Posterior cingulate gyrus (tissue), 11 donors: Measurements from ENCODE around the gene TULP4.

ENCODE experiments used
- DNase-seq, 10 donors: peaks; one replicate each; pipeline versions ENCODE4 v3.0.0 to v3.0.0-alpha.2; 2020 to 2021; ENCODE audit warnings: mixed read lengths in 3 of 10
- intact Hi-C: fragments of 100-400 bp; cut with DNase I; formaldehyde crosslinking; loops from one replicate; pipeline ENCODE4 v1.15.1; 2023

TULP4 gene

GRCh38 chr6:158413814-158414565 lies 101.7 kb downstream of the TULP4 start:
- intact Hi-C loops, result no loop called here
- DNase-seq, result no peak

- no peak for DNase-seq
- intact Hi-C loops, result no loop called here
Observed at GRCh38 chr6:158414851-158415262, 102.6 kb downstream of the TULP4 start.

GRCh38 chr6:158415666-158416065 lies 103.4 kb downstream of the TULP4 start:
- intact Hi-C loops, result no loop called here
- no peak for DNase-seq

GRCh38 chr6:158416883-158417759 lies 104.9 kb downstream of the TULP4 start:
- intact Hi-C loops, result no loop called here
- peak in 1 of 10 donors; percentile 38 for DNase-seq

GRCh38 chr6:158417760-158418098 lies 105.5 kb downstream of the TULP4 start:
- peak in 4 of 10 donors; percentile 32 to 92 (median 48) for DNase-seq
- intact Hi-C loops, result no loop called here

- intact Hi-C loops, result no loop called here
- no peak for DNase-seq
Observed at GRCh38 chr6:158418501-158418900, 106.2 kb downstream of the TULP4 start.

GRCh38 chr6:158419339-158419909 lies 107.2 kb downstream of the TULP4 start:
- no peak for DNase-seq

GRCh38 chr6:158421381-158421780 lies 109.1 kb downstream of the TULP4 start:
- intact Hi-C loops, result no loop called here
- no peak for DNase-seq

More at GRCh38 chr6:158419339-158419909, 107.2 kb downstream of the TULP4 start:
- intact Hi-C loops, result no loop called here

- intact Hi-C loops, result no loop called here
- no peak for DNase-seq
Observed at GRCh38 chr6:158422629-158423238, 110.5 kb downstream of the TULP4 start.

- no peak for DNase-seq
- intact Hi-C loops, result no loop called here
Observed at GRCh38 chr6:158431036-158431435, 118.8 kb downstream of the TULP4 start.

GRCh38 chr6:158431560-158431959 lies 119.3 kb downstream of the TULP4 start:
- intact Hi-C loops, result no loop called here

GRCh38 chr6:158437571-158437970 lies 125.3 kb downstream of the TULP4 start:
- intact Hi-C loops, result no loop called here
- DNase-seq, result no peak

More at GRCh38 chr6:158431560-158431959, 119.3 kb downstream of the TULP4 start:
- DNase-seq, result no peak

- DNase-seq, result no peak
- intact Hi-C loops, result no loop called here
Observed at GRCh38 chr6:158438226-158438625, 126.0 kb downstream of the TULP4 start.

GRCh38 chr6:158439255-158439654 lies 127.0 kb downstream of the TULP4 start:
- DNase-seq, result no peak
- intact Hi-C loops, result no loop called here

- intact Hi-C loops, result no loop called here
- no peak for DNase-seq
Observed at GRCh38 chr6:158441716-158442215, 129.5 kb downstream of the TULP4 start.

- intact Hi-C loops, result no loop called here
- DNase-seq, result no peak
Observed at GRCh38 chr6:158442306-158442705, 130.0 kb downstream of the TULP4 start.

- intact Hi-C loops, result no loop called here
Observed at GRCh38 chr6:158445426-158446085, 133.3 kb downstream of the TULP4 start.

GRCh38 chr6:158448856-158449255 lies 136.6 kb downstream of the TULP4 start:
- intact Hi-C loops, result no loop called here
- no peak for DNase-seq

More at GRCh38 chr6:158445426-158446085, 133.3 kb downstream of the TULP4 start:
- DNase-seq, result no peak

GRCh38 chr6:158452191-158452590 lies 139.9 kb downstream of the TULP4 start:
- DNase-seq, result no peak
- intact Hi-C loops, result no loop called here

GRCh38 chr6:158457131-158457530 lies 144.9 kb downstream of the TULP4 start:
- no peak for DNase-seq

More at GRCh38 chr6:158457131-158457530, 144.9 kb downstream of the TULP4 start:
- intact Hi-C loops, result no loop called here
